Measurements from ENCODE around the gene ZNF836. TPM values are rescaled to one million over a fixed set of nuclear protein-coding genes. Genes with fewer than 3 reads are reported as not detected.

ZNF836 gene
- total and polyA plus RNA-seq, 3 donors from 2014 or later: 3.3 to 9.2 (median 5.4) TPM

DNA sequence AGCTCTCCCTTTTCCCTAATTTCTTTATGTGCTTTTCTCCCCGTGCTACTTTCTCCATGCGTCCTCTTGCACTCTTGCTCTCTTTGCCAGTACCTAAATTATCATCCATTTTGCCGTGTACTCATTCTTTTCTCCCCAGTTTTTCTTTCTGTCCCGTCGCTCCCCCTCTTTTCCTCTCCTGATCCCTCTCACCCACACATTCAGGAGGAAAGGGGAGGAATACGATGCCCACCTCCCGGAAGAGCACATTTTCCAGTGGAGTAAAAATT lies 32.5 kb downstream of the ZNF836 start:
- no peak for DNase-seq
- Histone ChIP-seq H3K27me3 (no peaks in the 10 kb centered on the region), H3K4me3 (peak overlapping the region; percentile 75 to 93), H3K9me3 (no peaks in the 10 kb centered on the region), H3K27ac (peak overlapping the region; percentile 75 to 89), H3K4me1 (peaks cover 13% of the 10 kb centered on the region), H3K36me3 (ENCODE audit: low read depth, missing control alignments) (no peaks in the 10 kb centered on the region)
- intact Hi-C loops (cut with DNase I; ENCODE audit: low total_unique reads): loop anchor here (10.0 kb wide), 1 partner anchor 96 kb away; no protein-coding TSS in a partner anchor
- TF ChIP-seq, protein P1, sequence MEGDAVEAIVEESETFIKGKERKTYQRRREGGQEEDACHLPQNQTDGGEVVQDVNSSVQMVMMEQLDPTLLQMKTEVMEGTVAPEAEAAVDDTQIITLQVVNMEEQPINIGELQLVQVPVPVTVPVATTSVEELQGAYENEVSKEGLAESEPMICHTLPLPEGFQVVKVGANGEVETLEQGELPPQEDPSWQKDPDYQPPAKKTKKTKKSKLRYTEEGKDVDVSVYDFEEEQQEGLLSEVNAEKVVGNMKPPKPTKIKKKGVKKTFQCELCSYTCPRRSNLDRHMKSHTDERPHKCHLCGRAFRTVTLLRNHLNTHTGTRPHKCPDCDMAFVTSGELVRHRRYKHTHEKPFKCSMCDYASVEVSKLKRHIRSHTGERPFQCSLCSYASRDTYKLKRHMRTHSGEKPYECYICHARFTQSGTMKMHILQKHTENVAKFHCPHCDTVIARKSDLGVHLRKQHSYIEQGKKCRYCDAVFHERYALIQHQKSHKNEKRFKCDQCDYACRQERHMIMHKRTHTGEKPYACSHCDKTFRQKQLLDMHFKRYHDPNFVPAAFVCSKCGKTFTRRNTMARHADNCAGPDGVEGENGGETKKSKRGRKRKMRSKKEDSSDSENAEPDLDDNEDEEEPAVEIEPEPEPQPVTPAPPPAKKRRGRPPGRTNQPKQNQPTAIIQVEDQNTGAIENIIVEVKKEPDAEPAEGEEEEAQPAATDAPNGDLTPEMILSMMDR (IDR thresholded peaks at IDR 0.05): no peak
- TF ChIP-seq POLR2A (IDR thresholded peaks at IDR 0.05): no peak
- 0 to 1% methylated on average over 7 of the region's 7 CpGs for WGBS, 2 donors

DNA sequence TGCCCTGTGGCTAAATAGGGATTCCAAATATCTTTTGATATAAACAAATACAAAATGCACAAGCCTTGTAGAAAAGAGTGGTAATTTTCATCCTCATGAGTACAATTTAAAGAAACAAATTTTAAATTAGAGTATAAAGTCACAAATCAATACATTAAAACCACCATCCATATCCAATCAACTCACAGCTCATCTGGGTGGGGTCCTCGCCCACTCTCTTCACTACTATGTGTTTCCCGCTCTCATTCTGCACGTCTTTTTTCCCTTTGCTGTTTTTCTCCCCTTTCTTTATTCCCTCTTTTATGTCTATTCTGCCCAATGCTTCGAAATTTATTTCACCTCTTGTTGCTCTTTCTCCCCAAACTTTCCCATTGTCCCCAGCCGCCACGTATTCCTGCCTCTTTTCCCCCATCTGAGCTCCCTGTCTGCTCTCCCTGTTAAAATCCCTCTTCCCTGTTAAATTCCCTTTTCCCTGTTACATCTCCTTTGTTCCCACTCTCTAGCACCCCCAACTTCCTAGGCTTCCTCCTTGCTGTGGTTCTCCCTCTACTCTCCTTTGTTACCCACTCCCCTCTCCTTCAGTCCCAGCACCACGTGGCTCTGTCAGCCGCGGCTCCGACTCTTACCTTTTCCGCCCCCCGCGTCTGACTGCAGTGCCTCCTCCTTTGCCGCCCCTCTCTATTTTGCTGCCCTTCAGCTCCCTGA lies 33.0 kb downstream of the ZNF836 start:
- 4 to 6% methylated on average over 14 of the region's 14 CpGs for WGBS, 2 donors
- TF ChIP-seq, protein P1 (IDR thresholded peaks at IDR 0.05): no peak
- TF ChIP-seq POLR2A (IDR thresholded peaks at IDR 0.05): no peak
- H3K4me3 ChIP-seq: peak overlapping the region; percentile 75 to 93
- DNase-seq: peak; percentile 72
- peak overlapping the region; percentile 75 to 89 for H3K27ac ChIP-seq
- H3K4me1 ChIP-seq: peaks cover 13% of the 10 kb centered on the region
- no peaks in the 10 kb centered on the region for H3K9me3 ChIP-seq
- H3K27me3 ChIP-seq: no peaks in the 10 kb centered on the region
- intact Hi-C loops (cut with DNase I; ENCODE audit: low total_unique reads): loop anchor here (10.0 kb wide), 1 partner anchor 96 kb away; no protein-coding TSS in a partner anchor
- H3K36me3 ChIP-seq (ENCODE audit: low read depth, missing control alignments): no peaks in the 10 kb centered on the region

DNA sequence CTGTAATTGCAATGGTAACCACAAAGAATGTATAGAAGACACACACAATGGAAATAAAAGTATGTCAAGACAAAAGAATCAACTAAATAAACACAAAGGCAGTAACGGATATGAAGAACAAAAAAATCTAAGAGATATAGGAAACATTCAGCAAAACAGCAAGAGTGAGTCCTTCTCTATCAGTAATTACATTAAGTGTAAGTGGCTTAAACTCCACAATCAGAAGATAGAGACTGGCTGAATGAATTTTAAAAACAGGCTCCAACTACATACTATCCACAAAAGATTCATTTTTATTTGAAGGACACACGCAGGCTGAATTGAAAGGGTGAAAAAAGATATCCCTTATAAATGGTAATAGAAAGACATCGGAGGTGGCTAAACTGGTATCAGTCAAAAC lies 51.1 kb downstream of the ZNF836 start:
- H3K27ac ChIP-seq: no peak overlapping the region
- no peaks in the 10 kb centered on the region for H3K9me3 ChIP-seq
- H3K27me3 ChIP-seq: no peaks in the 10 kb centered on the region
- intact Hi-C loops (cut with DNase I; ENCODE audit: low total_unique reads): no loop called here
- TF ChIP-seq, protein P1 (IDR thresholded peaks at IDR 0.05): no peak
- no peak for TF ChIP-seq POLR2A (IDR thresholded peaks at IDR 0.05)
- 93 to 99% methylated on average over 3 of the region's 3 CpGs for WGBS, 2 donors
- H3K4me3 ChIP-seq: no peak overlapping the region
- no peaks in the 10 kb centered on the region for H3K4me1 ChIP-seq
- no peak for DNase-seq
- peaks cover 5% of the 10 kb centered on the region for H3K36me3 ChIP-seq (ENCODE audit: low read depth, missing control alignments)

DNA sequence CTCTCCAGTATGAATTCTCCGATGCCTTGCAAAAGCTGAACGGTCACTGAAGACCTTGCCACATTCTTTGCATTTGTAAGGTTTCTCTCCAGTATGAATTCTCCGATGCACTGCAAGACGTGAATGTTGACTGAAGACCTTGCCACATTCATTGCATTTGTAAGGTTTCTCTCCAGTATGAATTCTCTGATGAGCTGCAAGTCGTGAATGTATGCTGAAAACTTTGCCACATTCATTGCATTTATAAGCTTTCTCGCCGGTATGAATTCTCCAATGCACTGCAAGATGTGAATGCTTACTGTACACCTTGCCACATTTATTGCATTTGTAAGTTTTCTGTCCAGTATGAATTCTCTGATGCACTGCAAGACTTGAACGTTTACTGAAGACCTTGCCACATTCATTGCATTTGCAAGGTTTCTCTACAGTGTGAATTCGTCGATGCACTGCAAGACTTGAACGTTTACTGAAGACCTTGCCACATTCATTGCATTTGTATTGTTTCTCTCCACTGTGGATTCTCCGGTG lies 55.8 kb downstream of the ZNF836 start:
- no peak for TF ChIP-seq POLR2A (IDR thresholded peaks at IDR 0.05)
- TF ChIP-seq, protein P1 (IDR thresholded peaks at IDR 0.05): no peak
- intact Hi-C loops (cut with DNase I; ENCODE audit: low total_unique reads): no loop called here
- Histone ChIP-seq H3K36me3 (ENCODE audit: low read depth, missing control alignments) (peaks cover 5% of the 10 kb centered on the region), H3K4me3 (no peak overlapping the region), H3K9me3 (no peaks in the 10 kb centered on the region), H3K27me3 (no peaks in the 10 kb centered on the region), H3K27ac (no peak overlapping the region), H3K4me1 (no peaks in the 10 kb centered on the region)
- 94 to 97% methylated on average over 12 of the region's 12 CpGs for WGBS, 2 donors
- no peak for DNase-seq

DNA sequence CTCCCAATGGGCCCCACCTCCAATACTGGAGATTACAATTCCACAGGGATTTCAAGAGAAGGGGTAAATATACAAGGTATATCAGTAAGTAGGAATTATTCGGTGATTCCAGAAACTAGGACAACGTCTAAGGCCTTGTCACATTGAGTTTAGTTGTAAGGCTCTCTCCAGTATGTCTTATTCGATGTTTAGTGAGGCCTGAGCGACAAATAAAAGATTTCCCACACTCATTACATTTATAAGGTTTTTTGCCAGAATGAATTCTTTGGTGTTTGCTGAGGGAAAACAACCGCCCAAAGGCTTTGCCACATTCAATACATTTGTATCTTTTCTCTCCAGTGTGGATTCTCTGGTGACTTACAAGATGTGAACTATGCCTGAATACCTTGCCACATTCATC lies 56.7 kb downstream of the ZNF836 start:
- TF ChIP-seq, protein P1 (IDR thresholded peaks at IDR 0.05): no peak
- TF ChIP-seq POLR2A (IDR thresholded peaks at IDR 0.05): no peak
- WGBS, 2 donors: 92 to 96% methylated on average over 5 of the region's 5 CpGs
- no peaks in the 10 kb centered on the region for H3K9me3 ChIP-seq
- intact Hi-C loops (cut with DNase I; ENCODE audit: low total_unique reads): no loop called here
- H3K27me3 ChIP-seq: no peaks in the 10 kb centered on the region
- H3K4me3 ChIP-seq: no peak overlapping the region
- DNase-seq: no peak
- H3K4me1 ChIP-seq: no peaks in the 10 kb centered on the region
- H3K36me3 ChIP-seq (ENCODE audit: low read depth, missing control alignments): peaks cover 5% of the 10 kb centered on the region
- H3K27ac ChIP-seq: no peak overlapping the region
